Measurements from ENCODE around the gene CYP27A1.

Gene CYP27A1

GRCh38 chr2:218781691-218782527, at the start of gene CYP27A1:
Gene CYP27A1 (plus strand): TSS chr2:218782147. CDS start chr2:218782183, 36 bp downstream.
- DNase-seq (ENCODE audit: low read depth in 1 of 2, low spot score in 1 of 2) = no peak

GRCh38 chr2:218732761-218733158, 49.2 kb upstream of the CYP27A1 start:
- no peak for DNase-seq (ENCODE audit: low read depth in 1 of 2, low spot score in 1 of 2)

- DNase-seq (ENCODE audit: low read depth in 1 of 2, low spot score in 1 of 2) = no peak
These were observed 48.6 kb upstream of the CYP27A1 start for GRCh38 chr2:218733171-218734021.

GRCh38 chr2:218734190-218734975, 47.6 kb upstream of the CYP27A1 start:
- no peak for DNase-seq (ENCODE audit: low read depth in 1 of 2, low spot score in 1 of 2)

GRCh38 chr2:218736531-218736930, 45.4 kb upstream of the CYP27A1 start:
- DNase-seq (ENCODE audit: low read depth in 1 of 2, low spot score in 1 of 2) = no peak

- DNase-seq (ENCODE audit: low read depth in 1 of 2, low spot score in 1 of 2) = no peak
These were observed 38.9 kb upstream of the CYP27A1 start for GRCh38 chr2:218743068-218743467.

- DNase-seq (ENCODE audit: low read depth in 1 of 2, low spot score in 1 of 2) = no peak
These were observed 37.3 kb upstream of the CYP27A1 start for GRCh38 chr2:218744615-218745014.

- no peak for DNase-seq (ENCODE audit: low read depth in 1 of 2, low spot score in 1 of 2)
These were observed 36.8 kb upstream of the CYP27A1 start for GRCh38 chr2:218745160-218745558.

- DNase-seq (ENCODE audit: low read depth in 1 of 2, low spot score in 1 of 2) = no peak
These were observed 36.1 kb upstream of the CYP27A1 start for GRCh38 chr2:218745559-218746469.

GRCh38 chr2:218746470-218746795, 35.5 kb upstream of the CYP27A1 start:
- DNase-seq (ENCODE audit: low read depth in 1 of 2, low spot score in 1 of 2) = no peak

- no peak for DNase-seq (ENCODE audit: low read depth in 1 of 2, low spot score in 1 of 2)
These were observed 35.0 kb upstream of the CYP27A1 start for GRCh38 chr2:218746960-218747359.

GRCh38 chr2:218748741-218749441, 33.1 kb upstream of the CYP27A1 start:
- no peak for DNase-seq (ENCODE audit: low read depth in 1 of 2, low spot score in 1 of 2)

GRCh38 chr2:218754201-218754600, 27.7 kb upstream of the CYP27A1 start:
- no peak for DNase-seq (ENCODE audit: low read depth in 1 of 2, low spot score in 1 of 2)

- DNase-seq (ENCODE audit: low read depth in 1 of 2, low spot score in 1 of 2) = no peak
These were observed 27.2 kb upstream of the CYP27A1 start for GRCh38 chr2:218754781-218755180.

GRCh38 chr2:218755198-218755566, 26.8 kb upstream of the CYP27A1 start:
- no peak for DNase-seq (ENCODE audit: low read depth in 1 of 2, low spot score in 1 of 2)

GRCh38 chr2:218755567-218756404, 26.2 kb upstream of the CYP27A1 start:
- no peak for DNase-seq (ENCODE audit: low read depth in 1 of 2, low spot score in 1 of 2)

GRCh38 chr2:218756599-218757377, 25.2 kb upstream of the CYP27A1 start:
- DNase-seq (ENCODE audit: low read depth in 1 of 2, low spot score in 1 of 2) = no peak

GRCh38 chr2:218761795-218762194, 20.2 kb upstream of the CYP27A1 start:
- DNase-seq (ENCODE audit: low read depth in 1 of 2, low spot score in 1 of 2) = no peak
